BJ (cell line): Measurements from ENCODE around the gene BICD2. TPM values are rescaled to one million over a fixed set of nuclear protein-coding genes. Genes with fewer than 3 reads are reported as not detected.

Experiments
- CTCF ChIA-PET: fragments of 350-600 bp; formaldehyde crosslinking; extraction: SDS; loops from one replicate; lab custom pipeline; 2021; ENCODE audit warnings: antibody characterized with exemption, inconsistent platforms; lab: Yijun Ruan, JAX
- POLR2A ChIA-PET: fragments of 300-600 bp; sonication (Branson Sonifier 250); formaldehyde crosslinking; extraction: SDS; loops from one replicate; lab custom pipeline; 2021; ENCODE audit warnings: antibody characterized with exemption; lab: Charles Lee
- DNase-seq: peaks from one replicate; pipeline ENCODE4 v3.0.0-alpha.2; 2011; ENCODE audit warnings: low read depth
- H3K27me3 ChIP-seq: 2 replicates; pipeline ENCODE4 v1.6.0; 2011; ENCODE audit warnings: low read length; ENCODE audit not compliant: control insufficient read depth, insufficient read depth
- H3K36me3 ChIP-seq: 2 replicates; pipeline ENCODE4 v1.5.1; 2011; ENCODE audit warnings: low read length; ENCODE audit not compliant: control insufficient read depth, insufficient read depth
- H3K4me3 ChIP-seq: 2 replicates; pipeline ENCODE4 v1.5.1; 2011; ENCODE audit warnings: low read depth, mild to moderate bottlenecking, control low read depth, low read length
- polyA plus RNA-seq: library from polyadenylated mRNA; depleted of rRNA; stranded (reverse); fragments of >200 nt; gene quantifications from 2 replicates; pipeline ENCODE4 v1.2.3, GENCODE V29; 2011
- TF ChIP-seq, protein P1 (sequence below): IDR thresholded peaks from 2 replicates; pipeline ENCODE4 v1.5.1; 2011; ENCODE audit warnings: low read depth, mild to moderate bottlenecking, control low read depth, inconsistent platforms, low read length, moderate library complexity; ENCODE audit not compliant: insufficient read depth

BICD2 gene
- polyA plus RNA-seq, 1 experiment = 11.6 TPM

DNA sequence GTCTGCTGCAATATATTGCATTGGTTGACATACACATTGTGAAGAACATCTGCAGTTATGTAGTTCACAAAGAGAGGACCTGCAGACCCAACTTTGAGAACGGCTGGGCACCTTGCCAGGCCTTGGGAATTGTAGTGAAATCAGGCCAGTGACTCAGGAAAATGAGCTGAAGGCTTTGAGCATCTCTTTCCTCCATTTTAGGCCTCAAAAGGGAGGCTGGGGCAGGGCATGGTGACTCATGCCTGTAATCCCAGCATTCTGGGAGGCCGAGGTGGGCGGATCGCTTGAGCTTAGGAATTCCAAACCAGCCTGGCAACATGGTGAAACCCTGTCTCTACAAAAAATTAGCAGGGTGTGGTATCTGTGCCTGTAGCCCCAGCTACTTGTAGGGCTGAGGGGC lies 93.3 kb downstream of the BICD2 start:
- no peak for DNase-seq
- ChIA-PET CTCF (interaction anchor here (0.6 to 1.3 kb wide), 2 partner anchors 9 to 94 kb away, joined by 3 to 4 read pairs; no protein-coding TSS in a partner anchor), POLR2A (interaction anchor here (0.6 kb wide), 1 partner anchor 726 kb away, joined by 3 read pairs; no protein-coding TSS in a partner anchor)
- Histone ChIP-seq H3K36me3 (peaks cover 2% of the 10 kb centered on the region; the same call in 1 of the 2 replicates), H3K4me3 (peak overlapping the region; percentile 87; the same call in 1 of the 2 replicates), H3K27me3 (no peaks in the 10 kb centered on the region)
- TF ChIP-seq, protein P1, sequence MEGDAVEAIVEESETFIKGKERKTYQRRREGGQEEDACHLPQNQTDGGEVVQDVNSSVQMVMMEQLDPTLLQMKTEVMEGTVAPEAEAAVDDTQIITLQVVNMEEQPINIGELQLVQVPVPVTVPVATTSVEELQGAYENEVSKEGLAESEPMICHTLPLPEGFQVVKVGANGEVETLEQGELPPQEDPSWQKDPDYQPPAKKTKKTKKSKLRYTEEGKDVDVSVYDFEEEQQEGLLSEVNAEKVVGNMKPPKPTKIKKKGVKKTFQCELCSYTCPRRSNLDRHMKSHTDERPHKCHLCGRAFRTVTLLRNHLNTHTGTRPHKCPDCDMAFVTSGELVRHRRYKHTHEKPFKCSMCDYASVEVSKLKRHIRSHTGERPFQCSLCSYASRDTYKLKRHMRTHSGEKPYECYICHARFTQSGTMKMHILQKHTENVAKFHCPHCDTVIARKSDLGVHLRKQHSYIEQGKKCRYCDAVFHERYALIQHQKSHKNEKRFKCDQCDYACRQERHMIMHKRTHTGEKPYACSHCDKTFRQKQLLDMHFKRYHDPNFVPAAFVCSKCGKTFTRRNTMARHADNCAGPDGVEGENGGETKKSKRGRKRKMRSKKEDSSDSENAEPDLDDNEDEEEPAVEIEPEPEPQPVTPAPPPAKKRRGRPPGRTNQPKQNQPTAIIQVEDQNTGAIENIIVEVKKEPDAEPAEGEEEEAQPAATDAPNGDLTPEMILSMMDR = no peak

DNA sequence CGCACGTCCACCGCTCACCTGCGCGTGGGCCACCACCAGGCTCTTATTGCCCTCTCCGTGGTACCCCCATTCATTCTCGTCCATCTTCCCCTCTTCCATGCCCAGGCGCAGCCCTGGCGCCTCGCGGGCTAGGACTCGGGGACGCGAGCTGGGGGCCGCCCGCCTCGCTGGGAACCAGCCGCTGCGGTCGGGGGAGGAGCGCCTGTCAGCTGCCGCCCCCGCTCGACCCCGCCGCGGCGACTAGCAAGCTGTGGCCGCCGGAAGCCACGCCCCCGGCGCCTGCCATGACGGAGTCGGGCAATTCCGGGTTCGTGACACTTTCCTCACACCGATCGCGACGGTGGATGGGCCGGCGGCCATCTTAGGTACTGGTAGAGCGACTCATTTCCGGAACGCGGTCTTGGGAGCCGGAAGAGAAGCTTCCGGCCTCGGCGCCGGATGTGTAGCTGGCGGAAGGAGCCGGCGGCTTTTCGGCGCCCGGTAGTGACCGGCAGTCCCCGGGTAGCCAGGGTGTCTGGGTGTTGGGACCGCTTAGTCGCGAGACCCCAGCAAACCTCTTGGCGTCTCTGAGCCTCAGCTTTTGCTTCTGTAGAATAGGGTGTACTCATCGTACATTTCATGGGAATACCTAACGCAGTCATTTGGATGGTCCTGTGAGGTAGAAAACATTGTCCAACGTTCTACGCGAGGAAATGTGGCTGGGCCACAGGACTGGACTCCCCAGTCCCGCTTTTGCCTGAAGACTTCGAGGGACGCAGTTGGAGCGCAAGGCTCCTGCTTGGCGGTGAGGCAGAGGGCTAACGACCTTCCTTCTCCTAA lies 94.5 kb downstream of the BICD2 start, which contains the start of gene IPPK:
TSS of gene IPPK (minus strand) at position 242 of the 819 bp plus-strand sequence. CDS start at position 99, 143 bp downstream.
- ChIA-PET POLR2A (interaction anchor here (0.7 kb wide), 1 partner anchor 570 kb away, joined by 16 read pairs; no protein-coding TSS in a partner anchor), CTCF (interaction anchor here (0.7 to 1.3 kb wide), 5 partner anchors 8 to 121 kb away, joined by 3 to 4 read pairs (median 3); no protein-coding TSS in a partner anchor)

DNA sequence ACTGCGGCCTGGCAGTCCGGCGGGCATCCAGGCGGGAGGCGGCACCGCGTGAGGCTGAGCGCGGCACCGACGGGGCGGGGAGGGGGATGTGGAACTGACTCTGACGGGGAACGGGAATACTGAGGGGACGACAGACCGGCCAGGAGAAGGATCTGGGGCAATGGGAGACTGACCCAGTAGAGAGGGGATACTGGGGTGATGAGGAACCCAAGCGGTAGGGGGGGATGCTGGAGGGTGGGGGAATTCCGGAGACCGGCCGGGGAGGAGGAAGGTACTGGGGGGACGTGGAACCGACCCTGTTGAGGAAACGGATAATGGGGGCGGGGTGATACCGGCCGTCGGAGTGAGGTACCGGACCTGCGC lies 95.1 kb downstream of the BICD2 start:
- peak overlapping the region; percentile 87 for H3K4me3 ChIP-seq
- ChIA-PET POLR2A (no interaction called here), CTCF (interaction anchor here (1.1 to 1.2 kb wide), 2 partner anchors 18 to 121 kb away, joined by 3 read pairs; no protein-coding TSS in a partner anchor)
- DNase-seq = no peak
- no peaks in the 10 kb centered on the region for H3K27me3 ChIP-seq
- H3K36me3 ChIP-seq = peaks cover 2% of the 10 kb centered on the region; the same call in 1 of the 2 replicates
- TF ChIP-seq, protein P1 = no peak

More for the DNA sequence above, 94.5 kb downstream of the BICD2 start, which contains the start of gene IPPK:
- Histone ChIP-seq H3K36me3 (peaks cover 2% of the 10 kb centered on the region; the same call in 1 of the 2 replicates), H3K4me3 (peak within 1 kb of the TSS; percentile 87), H3K27me3 (no peaks in the 10 kb centered on the region)
- peak; percentile 93 for DNase-seq
- TF ChIP-seq, protein P1 = no peak

DNA sequence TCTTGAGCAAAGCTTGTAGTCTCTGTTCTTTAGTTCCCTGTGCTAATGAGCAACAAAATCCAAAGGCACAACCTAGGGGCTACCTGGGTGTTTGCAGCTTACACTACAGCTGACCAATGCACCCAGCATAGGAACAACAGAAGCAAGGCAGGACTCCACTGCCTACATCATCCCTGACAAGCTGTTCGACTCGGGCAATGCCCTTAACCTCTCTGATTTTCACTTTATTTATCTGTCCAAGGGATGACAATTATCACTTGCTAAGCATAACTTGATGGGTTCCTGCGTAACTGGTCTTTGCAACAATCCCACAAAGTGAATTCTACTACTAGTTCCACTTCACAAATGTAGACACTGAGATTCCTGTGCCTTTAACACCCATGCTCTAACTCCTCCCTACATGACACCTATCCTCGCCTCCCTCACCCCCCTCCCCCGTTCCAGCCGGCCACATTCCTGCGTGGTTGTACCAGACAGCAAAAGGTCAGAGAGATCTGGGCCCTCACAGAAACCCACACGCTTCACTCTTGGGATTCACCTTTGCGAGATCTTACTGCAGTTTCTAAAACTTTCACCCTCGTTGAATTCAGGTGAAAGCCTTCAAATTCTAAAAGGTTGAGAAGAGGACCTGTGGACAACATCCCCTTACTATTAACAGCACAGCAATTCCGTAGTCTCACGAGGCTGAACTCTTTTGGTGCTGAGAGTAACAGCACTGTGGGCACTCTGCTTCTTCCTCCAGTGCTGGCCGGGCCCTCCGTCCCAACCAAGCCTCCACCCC lies 95.7 kb downstream of the BICD2 start:
- no peaks in the 10 kb centered on the region for H3K27me3 ChIP-seq
- H3K4me3 ChIP-seq = peak overlapping the region; percentile 87
- POLR2A ChIA-PET = no interaction called here
- CTCF ChIA-PET = no interaction called here
- TF ChIP-seq, protein P1 = no peak
- H3K36me3 ChIP-seq = peaks cover 2% of the 10 kb centered on the region; the same call in 1 of the 2 replicates
- DNase-seq = no peak
